Calu3 (cell line): Measurements from ENCODE around the gene AACS. TPM values are rescaled to one million over a fixed set of nuclear protein-coding genes. Genes with fewer than 3 reads are reported as not detected.

ENCODE experiments used
- BruUV-seq: library from RNA; stranded (reverse); fragments of 400-500 nt; replicated peaks from 2 replicates; lab custom pipeline; 2021; lab: Mats Ljungman, UMichigan
- CTCF ChIA-PET: fragments of 300-600 bp; sonication (Branson Sonifier 250); formaldehyde crosslinking; loops from one replicate; lab custom pipeline; 2022; ENCODE audit warnings: antibody characterized with exemption; lab: Charles Lee
- DNase-seq: peaks from one replicate; pipeline ENCODE4 v3.0.0; 2022
- H3K27ac Mint-ChIP-seq: one replicate; pipeline ENCODE4 v1.8.0; 2022; ENCODE audit warnings: mixed read lengths; ENCODE audit not compliant: unreplicated experiment
- H3K27me3 Mint-ChIP-seq: one replicate; pipeline ENCODE4 v1.8.0; 2022; ENCODE audit warnings: mixed read lengths; ENCODE audit not compliant: unreplicated experiment
- H3K36me3 Mint-ChIP-seq: one replicate; pipeline ENCODE4 v1.8.0; 2022; ENCODE audit warnings: mild to moderate bottlenecking, moderate library complexity, mixed read lengths; ENCODE audit not compliant: insufficient read depth, unreplicated experiment
- H3K4me1 Mint-ChIP-seq: one replicate; pipeline ENCODE4 v1.8.0; 2022; ENCODE audit warnings: mild to moderate bottlenecking, low read depth, mixed read lengths; ENCODE audit not compliant: unreplicated experiment
- H3K4me3 Mint-ChIP-seq: one replicate; pipeline ENCODE4 v1.8.0; 2022; ENCODE audit warnings: mild to moderate bottlenecking, low read depth, moderate library complexity, mixed read lengths; ENCODE audit not compliant: unreplicated experiment
- H3K9me3 Mint-ChIP-seq: one replicate; pipeline ENCODE4 v1.8.0; 2022; ENCODE audit warnings: low read depth, mixed read lengths; ENCODE audit not compliant: unreplicated experiment
- intact Hi-C: fragments of 100-400 bp; cut with micrococcal nuclease; formaldehyde crosslinking; loops from one replicate; pipeline ENCODE4 v1.10.0; 2022; ENCODE audit not compliant: unreplicated experiment
- total RNA-seq: library from RNA; stranded (reverse); gene quantifications from 2 replicates; pipeline ENCODE4 v1.2.3, GENCODE V29; 2022
- TF ChIP-seq, protein P1 (sequence below): fragments of 200-600 bp; IDR thresholded peaks from one replicate; pipeline ENCODE4 v1.8.0; 2022; ENCODE audit warnings: antibody characterized with exemption; ENCODE audit not compliant: unreplicated experiment

Gene AACS
- total RNA-seq, 1 experiment from 2014 or later: 39.2 TPM

DNA sequence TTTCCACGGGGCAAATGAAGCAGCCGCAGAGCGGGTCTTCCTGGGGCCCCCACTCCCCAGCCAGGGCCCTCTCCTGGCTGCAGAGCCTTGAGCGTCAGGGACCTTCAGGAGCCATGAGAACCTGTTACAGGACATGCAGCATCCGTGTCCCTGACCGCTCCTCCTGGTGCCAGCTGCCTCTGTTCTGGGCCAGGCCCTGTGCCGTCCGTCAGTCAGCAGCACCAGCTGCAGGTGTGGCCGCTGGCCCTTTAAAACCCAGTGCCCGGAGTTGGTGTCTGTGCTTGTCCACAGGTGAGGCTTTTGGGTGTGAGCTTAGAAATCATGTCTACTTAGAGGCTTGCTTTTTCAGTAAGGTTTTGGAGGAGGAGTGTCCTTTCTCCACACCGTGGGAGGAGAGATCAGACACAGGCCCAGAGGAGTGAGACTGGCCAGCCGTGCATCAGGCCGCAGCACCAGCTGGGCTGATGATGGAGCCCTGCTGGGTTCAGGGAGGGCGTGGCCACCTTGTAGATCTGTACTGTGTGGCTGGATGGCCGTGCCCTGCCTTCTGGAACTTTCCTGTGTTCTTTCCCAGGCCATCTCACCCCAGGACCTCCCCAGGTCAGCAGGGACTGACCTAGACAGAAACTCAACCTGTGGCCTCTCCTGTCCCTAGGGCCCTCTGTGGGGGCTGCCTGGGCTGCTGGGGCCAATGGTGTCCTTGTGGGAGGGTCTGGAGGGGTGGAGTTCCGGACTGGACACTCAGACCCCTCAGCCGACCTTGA is 27.1 kb downstream of the AACS start:
- BruUV-seq: no TSS peak
- Mint-ChIP-seq H3K27me3 (no peaks in the 10 kb centered on the region), H3K4me1 (peaks cover 36% of the 10 kb centered on the region), H3K27ac (peak overlapping the region; percentile 21), H3K4me3 (peak overlapping the region; percentile 36), H3K9me3 (no peaks in the 10 kb centered on the region), H3K36me3 (peaks cover 12% of the 10 kb centered on the region)
- no peak for DNase-seq
- CTCF ChIA-PET: interaction anchor here (0.5 to 2.0 kb wide), 4 partner anchors 73 to 111 kb away, joined by 4 to 6 read pairs (median 5); no protein-coding TSS in a partner anchor
- TF ChIP-seq, protein P1, sequence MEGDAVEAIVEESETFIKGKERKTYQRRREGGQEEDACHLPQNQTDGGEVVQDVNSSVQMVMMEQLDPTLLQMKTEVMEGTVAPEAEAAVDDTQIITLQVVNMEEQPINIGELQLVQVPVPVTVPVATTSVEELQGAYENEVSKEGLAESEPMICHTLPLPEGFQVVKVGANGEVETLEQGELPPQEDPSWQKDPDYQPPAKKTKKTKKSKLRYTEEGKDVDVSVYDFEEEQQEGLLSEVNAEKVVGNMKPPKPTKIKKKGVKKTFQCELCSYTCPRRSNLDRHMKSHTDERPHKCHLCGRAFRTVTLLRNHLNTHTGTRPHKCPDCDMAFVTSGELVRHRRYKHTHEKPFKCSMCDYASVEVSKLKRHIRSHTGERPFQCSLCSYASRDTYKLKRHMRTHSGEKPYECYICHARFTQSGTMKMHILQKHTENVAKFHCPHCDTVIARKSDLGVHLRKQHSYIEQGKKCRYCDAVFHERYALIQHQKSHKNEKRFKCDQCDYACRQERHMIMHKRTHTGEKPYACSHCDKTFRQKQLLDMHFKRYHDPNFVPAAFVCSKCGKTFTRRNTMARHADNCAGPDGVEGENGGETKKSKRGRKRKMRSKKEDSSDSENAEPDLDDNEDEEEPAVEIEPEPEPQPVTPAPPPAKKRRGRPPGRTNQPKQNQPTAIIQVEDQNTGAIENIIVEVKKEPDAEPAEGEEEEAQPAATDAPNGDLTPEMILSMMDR: no peak
- intact Hi-C loops: loop anchor here (2.0 to 10.0 kb wide), 3 partner anchors 95 to 253 kb away; partner anchors contain the start of gene TMEM132B

DNA sequence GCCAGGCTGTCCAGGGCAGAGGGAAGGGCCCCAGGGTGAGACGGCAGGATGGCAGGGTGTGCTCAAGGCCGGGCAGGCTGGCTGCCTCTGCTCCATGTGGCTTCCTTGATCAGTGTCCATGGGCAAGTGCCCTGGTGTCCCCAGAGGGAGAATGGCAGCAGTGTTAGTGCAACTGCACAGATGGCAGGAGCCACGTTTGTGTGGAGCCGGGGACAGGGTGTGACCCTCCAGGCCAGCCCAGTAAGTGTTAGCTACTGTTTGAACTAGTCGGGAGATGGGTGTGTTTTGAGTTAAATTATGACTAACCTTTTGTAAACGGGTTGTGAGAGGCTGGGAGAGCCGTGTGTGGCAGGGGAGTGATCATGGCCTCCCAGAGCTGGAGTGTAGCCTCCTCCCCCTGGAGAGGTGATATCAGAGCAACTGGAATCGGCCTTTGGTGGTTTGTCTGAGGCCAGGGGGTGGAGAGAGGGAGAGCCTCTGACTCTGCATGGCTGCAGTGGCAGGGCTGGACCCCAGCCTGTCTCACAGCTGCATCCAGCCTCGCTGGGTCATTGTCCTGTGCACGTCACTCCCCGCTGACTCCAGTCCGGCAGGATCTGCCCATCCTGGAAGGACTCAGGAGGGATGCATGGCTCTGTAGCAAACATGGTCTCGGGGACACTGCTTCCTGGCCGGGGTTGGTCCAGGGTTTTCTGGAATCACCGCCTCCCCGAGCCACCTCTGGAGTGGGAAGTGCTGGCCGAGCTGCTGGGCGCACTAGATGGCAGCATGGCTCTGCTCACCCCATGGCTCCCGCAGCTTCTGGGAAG is 27.8 kb downstream of the AACS start:
- H3K4me3 Mint-ChIP-seq: peak overlapping the region; percentile 36
- TF ChIP-seq, protein P1: peak; percentile 42
- DNase-seq: peak; percentile 83
- CTCF ChIA-PET: interaction anchor here (0.5 to 2.0 kb wide), 7 partner anchors 31 to 413 kb away, joined by 3 to 6 read pairs (median 5); no protein-coding TSS in a partner anchor
- intact Hi-C loops: loop anchor here (1.0 to 10.0 kb wide), 4 partner anchors 94 to 310 kb away; partner anchors contain the start of gene TMEM132B
- no peaks in the 10 kb centered on the region for H3K27me3 Mint-ChIP-seq
- H3K4me1 Mint-ChIP-seq: peaks cover 41% of the 10 kb centered on the region
- H3K9me3 Mint-ChIP-seq: no peaks in the 10 kb centered on the region
- H3K27ac Mint-ChIP-seq: peak overlapping the region; percentile 34
- H3K36me3 Mint-ChIP-seq: peaks cover 12% of the 10 kb centered on the region
- BruUV-seq: no TSS peak

DNA sequence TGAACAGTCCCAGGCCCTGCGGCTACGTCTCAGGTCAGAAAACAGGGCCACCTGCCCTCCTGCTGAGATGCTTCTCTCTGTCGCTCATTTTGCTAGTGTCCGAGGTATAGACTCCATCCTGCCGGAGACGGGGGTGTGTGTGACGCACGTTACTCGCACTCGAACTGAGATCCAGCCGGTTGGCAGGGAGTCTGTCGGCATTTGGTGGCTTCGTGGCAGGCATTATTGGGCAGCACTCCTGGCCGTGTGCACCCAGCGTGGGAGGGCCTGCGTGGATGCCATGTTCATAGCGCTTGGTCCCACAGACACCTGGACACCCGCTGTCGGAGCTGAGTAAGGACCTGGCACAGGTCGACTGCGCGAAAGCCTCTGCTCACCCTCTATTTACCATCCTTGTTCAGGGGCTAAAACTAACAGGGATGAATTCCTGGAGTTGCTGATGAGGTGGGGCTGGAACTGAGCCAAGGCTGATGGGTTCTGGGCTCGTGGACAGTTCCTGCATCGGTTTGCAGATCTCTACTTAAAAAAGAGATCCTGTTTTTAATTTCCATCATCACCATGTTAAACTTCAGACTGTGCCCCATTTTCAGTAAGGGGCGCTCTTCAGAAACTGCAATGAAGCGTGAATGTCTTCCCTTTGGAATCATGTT is 28.6 kb downstream of the AACS start:
- DNase-seq: peak; percentile 10
- peak overlapping the region; percentile 34 for H3K27ac Mint-ChIP-seq
- no TSS peak for BruUV-seq
- peaks cover 12% of the 10 kb centered on the region for H3K36me3 Mint-ChIP-seq
- intact Hi-C loops: loop anchor here (1.0 to 10.0 kb wide), 4 partner anchors 93 to 309 kb away; partner anchors contain the start of gene TMEM132B
- no peaks in the 10 kb centered on the region for H3K9me3 Mint-ChIP-seq
- H3K4me1 Mint-ChIP-seq: peaks cover 45% of the 10 kb centered on the region
- TF ChIP-seq, protein P1: no peak
- CTCF ChIA-PET: interaction anchor here (0.5 to 2.0 kb wide), 5 partner anchors 30 to 413 kb away, joined by 3 to 6 read pairs (median 5); no protein-coding TSS in a partner anchor
- H3K27me3 Mint-ChIP-seq: no peaks in the 10 kb centered on the region
- H3K4me3 Mint-ChIP-seq: peak overlapping the region; percentile 36

DNA sequence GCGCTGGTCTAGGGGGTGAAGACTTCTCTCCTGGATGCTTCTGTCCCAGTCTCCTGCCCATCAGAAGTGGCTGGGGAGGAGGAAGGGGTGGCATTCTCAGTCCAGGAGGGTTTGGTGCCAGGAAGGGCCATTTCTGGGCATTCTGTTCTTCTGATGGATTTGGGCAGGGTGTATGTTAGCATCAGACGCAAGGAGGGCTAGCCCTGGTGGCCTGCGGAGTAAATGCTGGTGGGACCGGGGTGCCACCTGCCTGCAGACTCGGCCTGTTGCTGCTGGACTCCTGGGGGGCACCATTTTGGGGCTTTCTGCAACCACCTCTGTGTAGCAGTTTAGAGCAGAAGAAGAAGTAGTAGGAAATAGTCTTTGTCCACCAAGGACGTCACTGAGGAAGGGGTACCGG is 31.7 kb downstream of the AACS start:
- H3K36me3 Mint-ChIP-seq: peaks cover 16% of the 10 kb centered on the region
- intact Hi-C loops: loop anchor here (10.0 kb wide), 1 partner anchor 248 kb away; no protein-coding TSS in a partner anchor
- peaks cover 69% of the 10 kb centered on the region for H3K4me1 Mint-ChIP-seq
- H3K9me3 Mint-ChIP-seq: no peaks in the 10 kb centered on the region
- H3K27me3 Mint-ChIP-seq: no peaks in the 10 kb centered on the region
- DNase-seq: no peak
- CTCF ChIA-PET: no interaction called here
- TF ChIP-seq, protein P1: no peak
- no TSS peak for BruUV-seq
- H3K27ac Mint-ChIP-seq: no peak overlapping the region
- H3K4me3 Mint-ChIP-seq: no peak overlapping the region
